Caco-2 (cell line): ENCODE measurements around the gene CDH2. TPM values are rescaled to one million over a fixed set of nuclear protein-coding genes. Genes with fewer than 3 reads are reported as not detected.

Experiments used
- BruUV-seq: library from RNA; stranded (reverse); fragments of 400-500 nt; replicated peaks from 2 replicates; lab custom pipeline; 2021; lab: Mats Ljungman, UMichigan
- CTCF ChIA-PET: fragments of 300-600 bp; sonication (Branson Sonifier 250); formaldehyde crosslinking; loops from one replicate; lab custom pipeline; 2022; ENCODE audit warnings: antibody characterized with exemption; lab: Charles Lee
- POLR2A ChIA-PET: fragments of 300-600 bp; sonication (Branson Sonifier 250); formaldehyde crosslinking; loops from one replicate; lab custom pipeline; 2022; ENCODE audit warnings: antibody characterized with exemption; lab: Charles Lee
- DNase-seq, 2 experiments: peaks; one replicate each; pipeline versions ENCODE4 v3.0.0 to v3.0.0-alpha.2; 2020 to 2022
- H3K27me3 ChIP-seq: replicated peaks from 2 replicates; pipeline ENCODE4 v1.6.0; 2011; ENCODE audit warnings: low read length; ENCODE audit not compliant: control insufficient read depth, insufficient read depth
- H3K36me3 ChIP-seq: 2 replicates; pipeline ENCODE4 v1.5.1; 2011; ENCODE audit warnings: low read length; ENCODE audit not compliant: control insufficient read depth, insufficient read depth
- H3K4me1 ChIP-seq: fragments of 250-450 bp; sonication (Bioruptor Pico); 2 replicates; pipeline ENCODE4 v1.5.1; 2020; ENCODE audit warnings: mild to moderate bottlenecking
- H3K4me3 ChIP-seq: 2 replicates; pipeline ENCODE4 v1.5.1; 2011; ENCODE audit warnings: low read depth, mild to moderate bottlenecking, control low read depth, low read length
- H3K9me3 ChIP-seq: fragments of 250-450 bp; sonication (Bioruptor Pico); 2 replicates; pipeline ENCODE4 v1.5.1; 2020; ENCODE audit warnings: mild to moderate bottlenecking, moderate library complexity
- H3K27ac Mint-ChIP-seq: one replicate; pipeline ENCODE4 v1.8.0; 2022; ENCODE audit warnings: mixed read lengths; ENCODE audit not compliant: unreplicated experiment
- H3K27me3 Mint-ChIP-seq: one replicate; pipeline ENCODE4 v1.8.0; 2022; ENCODE audit warnings: mixed read lengths; ENCODE audit not compliant: insufficient read depth, unreplicated experiment
- H3K36me3 Mint-ChIP-seq: one replicate; pipeline ENCODE4 v1.8.0; 2022; ENCODE audit warnings: mild to moderate bottlenecking, mixed read lengths; ENCODE audit not compliant: insufficient read depth, unreplicated experiment
- H3K4me1 Mint-ChIP-seq: one replicate; pipeline ENCODE4 v1.8.0; 2022; ENCODE audit warnings: low read depth, mixed read lengths; ENCODE audit not compliant: unreplicated experiment
- H3K4me3 Mint-ChIP-seq: one replicate; pipeline ENCODE4 v1.8.0; 2022; ENCODE audit warnings: mild to moderate bottlenecking, moderate library complexity, mixed read lengths; ENCODE audit not compliant: unreplicated experiment
- H3K9me3 Mint-ChIP-seq: one replicate; pipeline ENCODE4 v1.8.0; 2022; ENCODE audit warnings: mixed read lengths; ENCODE audit not compliant: unreplicated experiment
- intact Hi-C: fragments of 100-400 bp; cut with micrococcal nuclease; formaldehyde crosslinking; loops from one replicate; pipeline ENCODE4 v1.10.0; 2022; ENCODE audit not compliant: unreplicated experiment
- total RNA-seq: library from RNA; stranded (reverse); gene quantifications from 2 replicates; pipeline ENCODE4 v1.2.3, GENCODE V29; 2022
- TF ChIP-seq, protein P1 (sequence below), 2 experiments: fragments of 200-600 bp in 1 of 2; IDR thresholded peaks; 1 replicate in 1 of 2; 2 replicates in 1 of 2; pipeline versions ENCODE4 v1.5.1 to v1.8.0; 2011 to 2022; ENCODE audit warnings: antibody characterized with exemption in 1 of 2, control low read depth in 1 of 2, inconsistent platforms in 1 of 2, low read depth in 1 of 2, low read length in 1 of 2, mild to moderate bottlenecking in 1 of 2, moderate library complexity in 1 of 2; ENCODE audit not compliant: insufficient read depth in 1 of 2, severe bottlenecking in 1 of 2, unreplicated experiment in 1 of 2

The CDH2 gene
- total RNA-seq, 1 experiment from 2014 or later = 1.4 TPM

DNA sequence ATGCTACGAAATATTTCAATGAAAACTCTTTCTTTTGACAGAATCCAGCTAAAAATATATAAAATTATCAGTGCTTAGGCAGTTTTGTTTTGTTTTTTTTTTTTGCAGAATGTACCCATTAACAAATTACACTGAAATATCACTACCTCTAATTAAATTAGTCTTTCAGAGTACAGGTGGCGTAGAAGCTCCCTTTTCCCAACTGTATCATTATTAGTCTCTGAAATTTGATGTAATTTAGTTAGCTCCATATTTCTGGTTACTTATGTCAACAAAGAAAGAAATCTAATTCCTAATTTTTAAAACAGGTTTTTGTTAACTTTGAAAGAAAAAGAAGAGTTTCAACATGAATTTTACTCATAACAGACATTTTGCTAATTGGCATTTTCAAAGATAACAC lies 149.2 kb downstream of the CDH2 start:
- Mint-ChIP-seq H3K9me3 (no peaks in the 10 kb centered on the region), H3K4me1 (no peaks in the 10 kb centered on the region), H3K36me3 (no peaks in the 10 kb centered on the region), H3K27ac (no peak overlapping the region), H3K27me3 (no peaks in the 10 kb centered on the region), H3K4me3 (no peak overlapping the region)
- Histone ChIP-seq H3K4me1 (no peaks in the 10 kb centered on the region), H3K4me3 (no peak overlapping the region), H3K36me3 (no peaks in the 10 kb centered on the region), H3K9me3 (no peaks in the 10 kb centered on the region), H3K27me3 (no peaks in the 10 kb centered on the region)
- ChIA-PET POLR2A (no interaction called here), CTCF (no interaction called here)
- TF ChIP-seq, protein P1, sequence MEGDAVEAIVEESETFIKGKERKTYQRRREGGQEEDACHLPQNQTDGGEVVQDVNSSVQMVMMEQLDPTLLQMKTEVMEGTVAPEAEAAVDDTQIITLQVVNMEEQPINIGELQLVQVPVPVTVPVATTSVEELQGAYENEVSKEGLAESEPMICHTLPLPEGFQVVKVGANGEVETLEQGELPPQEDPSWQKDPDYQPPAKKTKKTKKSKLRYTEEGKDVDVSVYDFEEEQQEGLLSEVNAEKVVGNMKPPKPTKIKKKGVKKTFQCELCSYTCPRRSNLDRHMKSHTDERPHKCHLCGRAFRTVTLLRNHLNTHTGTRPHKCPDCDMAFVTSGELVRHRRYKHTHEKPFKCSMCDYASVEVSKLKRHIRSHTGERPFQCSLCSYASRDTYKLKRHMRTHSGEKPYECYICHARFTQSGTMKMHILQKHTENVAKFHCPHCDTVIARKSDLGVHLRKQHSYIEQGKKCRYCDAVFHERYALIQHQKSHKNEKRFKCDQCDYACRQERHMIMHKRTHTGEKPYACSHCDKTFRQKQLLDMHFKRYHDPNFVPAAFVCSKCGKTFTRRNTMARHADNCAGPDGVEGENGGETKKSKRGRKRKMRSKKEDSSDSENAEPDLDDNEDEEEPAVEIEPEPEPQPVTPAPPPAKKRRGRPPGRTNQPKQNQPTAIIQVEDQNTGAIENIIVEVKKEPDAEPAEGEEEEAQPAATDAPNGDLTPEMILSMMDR (IDR thresholded peaks at IDR 0.05; ENCODE audit: insufficient read depth in 1 of 2, low read depth in 1 of 2, low read length in 1 of 2, severe bottlenecking in 1 of 2, unreplicated experiment in 1 of 2) = no peak
- intact Hi-C loops = no loop called here
- no TSS peak for BruUV-seq
- no peak for DNase-seq

DNA sequence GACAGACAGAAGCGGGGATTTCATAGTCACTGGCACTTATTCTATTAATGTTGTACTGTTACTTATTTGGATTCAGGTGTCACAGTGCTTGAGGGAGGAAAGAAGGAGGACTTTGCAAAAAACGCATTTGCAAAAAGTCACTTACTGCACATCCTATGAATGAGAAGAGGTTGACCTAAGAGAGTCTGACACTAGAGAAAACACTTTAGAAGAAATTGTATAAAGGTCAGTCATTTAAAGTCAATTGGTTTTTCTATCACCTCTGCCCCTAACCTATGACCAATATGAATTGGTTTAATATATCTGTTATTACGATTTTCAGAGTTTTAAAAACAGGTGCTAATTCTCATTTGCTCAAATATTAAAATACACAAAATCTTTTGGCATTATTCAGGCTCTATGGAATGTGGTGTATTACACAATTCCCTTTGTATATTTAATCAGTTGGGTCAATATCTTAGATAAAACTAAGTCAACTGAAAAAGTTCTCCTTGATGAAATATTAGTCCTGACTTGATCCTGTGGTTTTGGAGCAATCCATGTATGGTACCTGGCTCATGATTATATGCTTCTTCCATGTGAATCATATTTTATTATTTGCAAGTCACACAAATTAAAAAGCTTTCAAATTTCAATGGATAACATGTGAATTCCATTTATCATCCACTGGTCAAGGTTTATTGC lies 157.4 kb downstream of the CDH2 start:
- DNase-seq = no peak
- Mint-ChIP-seq H3K4me1 (no peaks in the 10 kb centered on the region), H3K4me3 (no peak overlapping the region), H3K9me3 (no peaks in the 10 kb centered on the region), H3K27ac (no peak overlapping the region), H3K27me3 (no peaks in the 10 kb centered on the region), H3K36me3 (no peaks in the 10 kb centered on the region)
- H3K36me3 ChIP-seq = no peaks in the 10 kb centered on the region
- intact Hi-C loops = no loop called here
- no peaks in the 10 kb centered on the region for H3K4me1 ChIP-seq
- H3K4me3 ChIP-seq = no peak overlapping the region
- POLR2A ChIA-PET = no interaction called here
- no peaks in the 10 kb centered on the region for H3K9me3 ChIP-seq
- BruUV-seq = no TSS peak
- CTCF ChIA-PET = no interaction called here
- TF ChIP-seq, protein P1 (IDR thresholded peaks at IDR 0.05; ENCODE audit: insufficient read depth in 1 of 2, low read depth in 1 of 2, low read length in 1 of 2, severe bottlenecking in 1 of 2, unreplicated experiment in 1 of 2) = no peak
- H3K27me3 ChIP-seq = no peaks in the 10 kb centered on the region

DNA sequence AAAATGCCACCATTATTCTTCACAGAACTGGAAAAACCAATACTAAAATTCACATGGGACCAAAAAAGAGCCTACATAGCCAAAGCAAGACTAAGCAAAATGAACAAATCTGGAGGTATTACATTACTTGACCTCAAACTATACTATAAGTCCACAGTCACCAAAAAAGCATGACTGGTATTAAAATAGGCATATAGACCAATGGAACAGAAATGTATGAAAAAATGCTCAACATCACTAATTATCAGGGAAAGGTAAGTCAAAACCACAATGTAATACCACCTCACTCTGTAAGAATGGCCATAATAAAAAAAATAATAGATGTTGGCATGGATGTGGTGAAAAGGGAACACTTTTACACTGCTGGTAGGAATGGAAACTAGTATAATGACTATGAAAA lies 158.6 kb downstream of the CDH2 start:
- H3K36me3 ChIP-seq = no peaks in the 10 kb centered on the region
- H3K27me3 ChIP-seq = no peaks in the 10 kb centered on the region
- H3K4me3 ChIP-seq = no peak overlapping the region
- H3K9me3 ChIP-seq = no peaks in the 10 kb centered on the region
- H3K27ac Mint-ChIP-seq = no peak overlapping the region
- no TSS peak for BruUV-seq
- H3K27me3 Mint-ChIP-seq = no peaks in the 10 kb centered on the region
- H3K36me3 Mint-ChIP-seq = no peaks in the 10 kb centered on the region
- DNase-seq = no peak
- ChIA-PET CTCF (no interaction called here), POLR2A (no interaction called here)
- no peaks in the 10 kb centered on the region for H3K4me1 Mint-ChIP-seq
- intact Hi-C loops = no loop called here
- H3K9me3 Mint-ChIP-seq = no peaks in the 10 kb centered on the region
- no peak overlapping the region for H3K4me3 Mint-ChIP-seq
- H3K4me1 ChIP-seq = no peaks in the 10 kb centered on the region
- TF ChIP-seq, protein P1 (IDR thresholded peaks at IDR 0.05; ENCODE audit: insufficient read depth in 1 of 2, low read depth in 1 of 2, low read length in 1 of 2, severe bottlenecking in 1 of 2, unreplicated experiment in 1 of 2) = no peak
